Amniotic stem cell (primary cell): ENCODE measurements around the gene USP6.
"Not testable (repeated sequence)": the region's sequence is repeated elsewhere in the genome, so short reads cannot be mapped to it uniquely, and the experiment has no call there.

ENCODE experiments used
- DNase-seq: peaks from one replicate; lab custom pipeline; 2025; lab: John Stamatoyannopoulos, UW

Gene USP6

DNA sequence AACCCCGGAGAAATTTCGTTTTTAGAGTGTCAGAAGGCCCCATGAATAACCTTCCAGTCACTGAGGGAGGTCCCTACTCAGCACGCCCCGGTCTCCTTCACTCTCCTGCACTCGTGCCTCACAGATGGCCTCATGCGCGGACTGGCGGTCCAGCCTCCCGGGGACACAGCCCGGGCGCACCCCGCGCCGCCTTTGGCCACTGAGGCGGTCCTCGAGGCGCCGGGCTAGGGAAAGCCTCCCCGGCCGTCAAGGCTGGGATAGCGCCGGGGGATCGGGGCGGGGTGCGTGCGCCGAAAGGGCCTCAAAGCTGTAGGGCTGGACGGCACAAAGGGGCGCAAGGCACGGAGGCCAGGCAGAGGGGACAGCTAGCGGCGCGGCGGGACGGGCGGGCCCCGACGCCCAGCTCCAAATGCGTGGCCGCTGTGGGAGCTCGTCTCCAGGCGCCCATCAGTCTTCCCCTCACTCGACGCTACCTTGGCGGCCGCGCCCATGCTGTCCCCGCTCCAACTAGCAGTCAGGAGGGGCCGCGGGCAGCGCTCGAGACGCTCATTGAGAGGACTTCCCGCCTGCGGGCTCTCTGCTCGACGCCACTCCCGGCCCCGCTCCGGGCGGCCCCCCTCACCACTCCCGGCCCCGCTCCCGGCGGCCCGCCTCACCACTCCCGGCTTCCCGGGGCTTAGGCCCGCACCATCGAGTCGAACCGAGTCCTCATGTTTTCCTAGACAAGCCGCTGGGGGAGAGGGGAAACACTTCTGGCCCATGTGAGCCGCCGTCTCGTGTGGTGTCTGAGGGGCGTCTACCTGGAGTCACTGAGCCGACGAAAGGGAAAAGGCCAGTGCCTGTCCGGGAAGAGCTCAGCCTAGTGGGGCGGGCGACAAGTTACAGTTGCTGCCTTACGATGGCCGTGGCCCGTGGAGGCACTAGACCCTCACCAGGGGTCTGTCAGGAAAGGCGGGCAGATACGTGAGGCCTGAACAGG lies at the start of gene USP6:
TSS of gene USP6 (plus strand) at position 360 of the 979 bp plus-strand sequence. CDS start 14,336 bp downstream, outside the sequence.
- DNase-seq, result no peak

- no peak for DNase-seq
Measured at GRCh38 chr17:5068236-5068635, 47.6 kb upstream of the USP6 start.

DNA sequence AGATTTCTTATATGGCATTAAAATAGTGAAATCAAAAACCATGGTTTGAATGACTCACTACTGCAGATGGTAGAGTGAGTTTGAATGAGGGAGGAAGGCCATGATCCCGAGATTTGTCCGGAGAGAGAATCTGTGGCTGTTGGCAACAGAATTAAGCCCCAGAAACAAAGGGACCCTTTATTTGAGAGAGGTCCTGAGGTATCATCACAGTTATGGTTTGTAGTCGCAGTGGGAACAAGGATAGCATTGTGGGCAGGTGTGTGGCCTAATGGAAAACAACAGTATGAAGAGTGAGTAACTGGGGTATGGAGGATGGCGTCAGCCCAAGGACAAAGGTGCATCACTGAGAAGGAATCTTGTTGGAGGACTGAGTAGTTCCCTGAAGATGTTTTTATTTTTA lies 46.1 kb upstream of the USP6 start:
- DNase-seq, result no peak

- not testable (repeated sequence) for DNase-seq
Measured at GRCh38 chr17:5075472-5075871, 40.4 kb upstream of the USP6 start.

DNA sequence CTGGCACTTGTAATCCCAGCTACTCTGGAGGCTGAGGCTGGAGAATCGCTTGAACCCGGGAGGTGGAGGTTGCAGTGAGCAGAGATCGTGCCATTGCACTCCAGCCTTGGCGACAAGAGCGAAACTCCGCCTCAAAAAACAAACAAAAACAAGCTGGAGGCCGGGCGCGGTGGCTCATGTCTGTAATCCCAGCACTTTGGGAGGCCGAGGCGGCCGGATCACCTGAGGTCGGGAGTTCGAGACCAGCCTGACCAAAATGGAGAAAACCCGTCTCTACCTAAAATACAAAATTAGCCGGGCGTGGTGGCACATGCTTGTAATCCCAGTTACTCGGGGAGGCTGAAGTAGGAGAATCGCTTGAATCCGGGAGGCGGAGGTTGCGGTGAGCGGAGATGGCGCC lies 38.6 kb upstream of the USP6 start:
- not testable (repeated sequence) for DNase-seq

DNA sequence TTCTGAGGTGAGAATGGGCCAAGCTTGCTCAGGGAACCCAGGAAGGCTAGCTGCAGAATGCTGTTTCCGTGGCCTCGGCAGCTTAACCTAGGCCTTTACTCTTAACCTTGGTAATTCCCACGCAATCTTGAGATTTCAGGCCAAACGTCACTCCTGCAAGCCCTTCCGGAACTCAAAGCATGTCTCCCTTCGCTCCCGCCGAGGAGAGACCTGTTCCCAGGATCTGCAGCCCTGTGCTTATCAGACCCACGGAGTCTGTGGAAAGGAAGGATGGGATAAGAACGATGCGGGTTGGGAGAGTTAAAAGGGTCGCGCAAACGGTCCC lies 38.1 kb upstream of the USP6 start:
- no peak for DNase-seq

DNA sequence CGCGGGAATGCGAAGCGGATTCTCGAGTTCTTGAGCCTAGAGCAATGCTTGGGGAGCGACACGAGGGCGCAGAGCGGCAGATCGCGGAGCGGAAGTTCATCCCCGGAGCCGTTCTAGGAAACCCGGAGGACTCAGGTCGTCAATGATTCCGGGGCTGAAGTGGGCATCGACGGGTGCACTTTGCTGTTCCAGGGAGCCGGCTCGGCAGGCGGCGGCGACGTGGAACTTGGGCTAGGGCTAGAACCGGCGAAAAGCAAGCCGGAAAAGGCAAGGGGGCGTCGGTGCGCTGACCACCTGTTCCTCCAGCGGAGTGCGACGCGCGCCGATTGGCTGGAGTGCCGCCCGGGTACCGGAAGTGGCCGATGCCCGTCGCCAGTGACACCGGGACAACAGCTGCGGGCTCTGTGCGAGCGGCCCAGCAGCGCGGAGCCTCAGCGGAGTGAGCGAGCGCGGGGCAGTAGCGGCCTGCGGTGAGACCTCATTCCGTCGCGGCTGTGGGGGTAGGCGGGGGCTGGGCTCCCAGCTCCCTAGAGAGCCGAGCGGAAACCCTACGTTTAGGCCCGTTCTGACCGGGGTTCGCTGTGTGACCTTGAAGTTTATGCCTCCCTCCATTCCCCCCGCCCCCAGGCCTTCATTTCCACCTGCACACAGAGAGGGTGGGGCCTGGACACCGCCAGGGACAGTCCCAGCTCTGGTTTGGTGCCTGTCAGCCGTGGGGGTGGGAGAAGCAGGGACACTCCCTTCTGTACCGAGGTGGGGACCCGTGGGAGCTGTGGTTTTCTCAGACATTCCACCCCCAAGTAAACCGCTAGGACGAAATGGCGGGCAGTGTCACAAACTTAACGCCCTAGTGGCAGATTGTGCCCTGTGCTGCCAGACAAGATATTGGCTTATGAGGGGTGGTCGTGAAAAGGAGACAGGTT lies 37.5 kb upstream of the USP6 start, which contains the start of gene ZFP3:
TSS of gene ZFP3 (plus strand) at position 362 of the 923 bp plus-strand sequence. CDS start 13,038 bp downstream, outside the sequence.
- DNase-seq, result no peak

GRCh38 chr17:5080591-5080990 lies 35.2 kb upstream of the USP6 start:
- no peak for DNase-seq

DNA sequence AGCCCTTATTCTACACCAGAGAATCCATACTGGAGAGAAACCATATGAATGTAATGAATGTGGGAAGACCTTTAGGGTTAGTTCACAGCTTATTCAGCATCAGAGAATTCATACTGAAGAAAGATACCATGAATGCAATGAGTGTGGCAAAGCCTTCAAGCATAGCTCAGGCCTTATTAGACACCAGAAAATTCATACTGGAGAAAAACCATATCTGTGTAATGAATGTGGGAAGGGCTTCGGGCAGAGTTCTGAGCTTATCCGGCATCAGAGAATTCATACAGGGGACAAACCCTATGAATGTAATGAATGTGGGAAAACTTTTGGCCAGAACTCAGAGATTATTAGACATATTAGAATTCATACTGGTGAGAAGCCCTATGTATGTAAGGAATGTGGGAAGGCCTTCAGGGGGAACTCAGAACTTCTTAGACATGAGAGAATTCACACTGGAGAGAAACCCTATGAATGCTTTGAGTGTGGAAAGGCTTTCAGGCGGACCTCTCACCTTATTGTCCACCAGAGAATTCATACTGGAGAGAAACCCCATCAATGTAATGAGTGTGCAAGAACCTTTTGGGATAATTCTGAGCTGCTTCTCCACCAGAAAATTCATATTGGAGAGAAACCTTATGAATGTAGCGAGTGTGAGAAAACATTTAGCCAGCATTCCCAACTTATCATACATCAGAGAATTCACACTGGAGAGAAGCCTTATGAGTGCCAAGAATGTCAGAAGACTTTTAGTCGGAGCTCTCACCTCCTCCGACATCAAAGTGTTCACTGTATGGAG lies 23.4 kb upstream of the USP6 start:
- DNase-seq, result no peak

DNA sequence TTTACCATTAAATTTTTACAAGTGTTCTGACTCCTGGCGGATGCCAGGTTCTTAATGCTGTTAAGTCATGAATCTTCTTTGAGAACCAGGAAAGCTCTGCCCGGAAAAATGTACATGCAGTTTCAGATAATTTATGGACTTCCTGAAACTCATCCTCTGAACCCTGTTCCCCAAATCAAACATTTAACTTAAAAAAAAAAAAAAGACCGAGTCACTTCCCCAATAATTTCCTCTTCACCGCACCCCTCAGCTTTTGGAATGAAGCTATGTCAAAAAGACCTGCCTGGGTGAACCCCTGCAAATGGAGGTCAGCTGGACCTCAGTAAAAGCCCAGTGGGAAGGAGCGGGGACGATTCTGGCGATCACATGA lies 19.1 kb upstream of the USP6 start:
- no peak for DNase-seq

- no peak for DNase-seq
Measured at GRCh38 chr17:5097101-5097834, 18.6 kb upstream of the USP6 start.

- DNase-seq, result no peak
Measured at GRCh38 chr17:5099271-5099670, 16.6 kb upstream of the USP6 start.

- DNase-seq, result no peak
Measured at GRCh38 chr17:5100832-5101231, 15.0 kb upstream of the USP6 start.

- no peak for DNase-seq
Measured at GRCh38 chr17:5110816-5111215, 5.0 kb upstream of the USP6 start.

DNA sequence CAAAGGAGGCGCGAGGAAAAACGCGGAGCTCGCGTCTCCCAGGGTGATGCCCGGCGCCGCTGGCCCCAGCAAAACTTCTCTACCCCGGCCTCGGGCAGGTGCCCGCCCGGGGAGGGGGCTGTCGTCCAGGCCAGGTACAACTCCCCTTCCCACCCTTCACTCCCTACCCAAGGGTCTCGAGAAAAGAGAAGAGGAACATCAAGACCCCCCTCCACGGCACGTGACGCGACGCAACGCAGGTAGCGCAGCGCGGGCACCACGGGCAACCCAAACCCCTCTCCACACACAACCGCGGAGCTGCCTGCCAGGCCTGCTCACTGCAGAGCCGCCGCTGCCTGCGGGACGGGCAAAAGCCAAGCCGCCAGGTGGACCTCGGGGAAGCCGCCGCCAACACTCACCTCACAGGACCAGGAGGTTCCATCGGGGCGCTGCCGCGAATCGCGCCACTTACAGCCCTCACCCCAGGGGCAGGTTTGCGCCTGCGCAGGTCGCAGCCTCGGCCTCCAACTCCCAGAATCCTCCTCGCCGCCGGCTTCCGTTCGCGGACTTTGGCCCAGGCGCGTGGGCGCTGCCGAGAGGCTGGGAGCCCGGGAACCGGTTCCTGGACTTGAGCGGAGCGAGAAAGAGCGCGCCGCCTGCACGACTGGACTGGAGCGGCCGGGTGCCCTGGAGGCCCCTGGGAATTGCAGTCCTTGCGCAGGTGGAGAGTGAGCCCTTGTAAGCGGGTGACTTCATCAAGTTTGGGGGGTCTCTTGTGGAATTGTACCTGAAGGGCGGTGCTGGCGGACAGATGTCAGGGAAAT lies 4.2 kb upstream of the USP6 start, which contains the start of gene ZNF232:
TSS of gene ZNF232 (minus strand) at position 477 of the 803 bp plus-strand sequence. CDS start at position 421, 56 bp downstream.
- peak; percentile 86 for DNase-seq

GRCh38 chr17:5118219-5118618 lies 2.4 kb downstream of the USP6 start:
- DNase-seq, result no peak

DNA sequence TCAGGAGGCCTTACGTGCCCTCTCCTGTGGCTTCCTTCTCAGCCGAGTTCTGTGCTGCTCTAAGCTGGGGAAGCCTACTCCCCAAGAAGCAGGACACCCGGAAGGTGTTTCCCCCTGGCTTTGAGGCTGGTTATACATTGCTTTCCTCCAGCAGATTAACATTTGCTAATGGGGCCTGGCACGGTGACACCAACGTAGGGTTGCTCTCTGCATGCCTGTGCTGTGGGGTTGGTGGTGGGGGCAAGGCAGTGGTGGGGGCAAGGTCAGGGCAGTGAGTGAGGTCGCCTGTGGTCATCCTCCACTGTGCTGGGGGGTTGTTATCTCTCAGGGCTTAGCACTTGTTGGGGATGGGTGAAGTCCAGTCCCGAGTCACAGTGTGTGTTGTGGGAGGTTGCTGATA lies 4.2 kb downstream of the USP6 start:
- no peak for DNase-seq

GRCh38 chr17:5120436-5121185 lies 4.8 kb downstream of the USP6 start:
- not testable (repeated sequence) for DNase-seq

DNA sequence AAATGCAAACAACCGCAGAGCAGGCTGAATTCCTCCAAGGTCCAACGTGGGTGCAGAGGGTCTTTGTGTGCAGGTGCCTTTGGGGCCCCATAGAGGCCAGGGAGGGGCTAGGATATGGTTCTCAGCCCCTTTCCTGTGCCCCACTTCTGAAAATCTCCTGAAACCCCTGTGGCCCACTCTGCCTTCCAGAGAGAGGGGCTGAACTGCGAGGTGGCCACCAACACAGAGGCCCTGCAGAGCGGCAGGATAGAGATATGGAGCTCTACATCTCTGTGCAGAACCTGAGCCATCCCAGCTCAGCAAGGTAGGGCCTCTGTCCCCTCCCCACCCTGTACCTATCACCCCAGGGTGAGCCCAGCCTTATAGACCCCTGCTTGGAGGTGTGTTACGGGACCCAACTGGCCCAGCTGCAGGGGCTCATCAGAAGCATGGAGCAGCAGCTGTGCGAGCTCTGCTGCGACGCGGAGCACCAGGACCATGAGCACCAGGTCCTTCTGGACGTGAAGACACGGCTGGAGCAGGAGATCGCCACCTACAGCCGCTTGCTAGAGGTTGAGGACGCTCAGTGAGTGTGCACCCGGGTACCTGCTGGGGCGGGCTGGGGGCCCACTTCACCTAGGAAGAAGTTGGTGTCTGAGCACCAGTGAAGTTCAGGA lies 5.5 kb downstream of the USP6 start:
- DNase-seq, result no peak
